Activated naive CD4-positive, alpha-beta T cell treated with Interleukin-2 at 50 U/mL for 16 hours (primary cell): Measurements from ENCODE around the gene ANTKMT.
"Not testable (repeated sequence)": the region's sequence is repeated elsewhere in the genome, so short reads cannot be mapped to it uniquely, and the experiment has no call there.

ENCODE experiments used
- DNase-seq: peaks from one replicate; pipeline ENCODE4 v3.0.0-alpha.2; 2020

The ANTKMT gene

GRCh38 chr16:746637-747036 lies 25.7 kb downstream of the ANTKMT start:
- no peak for DNase-seq

GRCh38 chr16:747978-748746 lies 27.2 kb downstream of the ANTKMT start:
- DNase-seq = no peak

- no peak for DNase-seq
Observed at GRCh38 chr16:749010-749409, 28.1 kb downstream of the ANTKMT start.

- DNase-seq = no peak
Observed at GRCh38 chr16:750485-750884, 29.5 kb downstream of the ANTKMT start.

- DNase-seq = no peak
Observed at GRCh38 chr16:751152-752006, 30.4 kb downstream of the ANTKMT start.

GRCh38 chr16:752007-752312 lies 31.0 kb downstream of the ANTKMT start:
- no peak for DNase-seq

GRCh38 chr16:754121-754607 lies 33.2 kb downstream of the ANTKMT start:
- DNase-seq = not testable (repeated sequence)

- DNase-seq = no peak
Observed at GRCh38 chr16:754656-755055, 33.7 kb downstream of the ANTKMT start.

GRCh38 chr16:756428-756827 lies 35.5 kb downstream of the ANTKMT start:
- DNase-seq = no peak

GRCh38 chr16:759110-759910 lies 38.4 kb downstream of the ANTKMT start:
- no peak for DNase-seq

- no peak for DNase-seq
Observed at GRCh38 chr16:760065-760464, 39.1 kb downstream of the ANTKMT start.

GRCh38 chr16:760545-761343 lies 39.8 kb downstream of the ANTKMT start, which contains the start of gene MSLN:
TSS of gene MSLN (plus strand) at chr16:760734. CDS start at chr16:762681, 1,947 bp downstream.
- DNase-seq = no peak

- no peak for DNase-seq
Observed at GRCh38 chr16:761625-762513, 40.9 kb downstream of the ANTKMT start.

- no peak for DNase-seq
Observed at GRCh38 chr16:762595-763268, 41.8 kb downstream of the ANTKMT start.

GRCh38 chr16:763369-764183 lies 42.6 kb downstream of the ANTKMT start:
- DNase-seq = no peak

- no peak for DNase-seq
Observed at GRCh38 chr16:764184-764750, 43.3 kb downstream of the ANTKMT start.

- DNase-seq = no peak
Observed at GRCh38 chr16:764848-765487, 44.0 kb downstream of the ANTKMT start.

GRCh38 chr16:765488-765865 lies 44.5 kb downstream of the ANTKMT start:
- no peak for DNase-seq
